HepG2 (cell line): Measurements from ENCODE around the gene PEA15. TPM values are rescaled to one million over a fixed set of nuclear protein-coding genes. Genes with fewer than 3 reads are reported as not detected.

Source experiments
- ATAC-seq: fragments of 200-7000 bp; cut with Tn5 transposase; 3 replicates; pipeline ENCODE4 v1.9.1; 2020; ENCODE audit warnings: mild to moderate bottlenecking, moderate library complexity
- BruUV-seq: library from RNA; stranded (reverse); fragments of 400-500 nt; replicated peaks from 2 replicates; lab custom pipeline; 2021; lab: Mats Ljungman, UMichigan
- CTCF ChIA-PET: fragments of 300-600 bp; formaldehyde crosslinking; extraction: SDS; loops from one replicate; lab custom pipeline; 2021; ENCODE audit warnings: low total read pairs, inconsistent platforms, low intra/inter-chr PET ratio; lab: Yijun Ruan, JAX
- POLR2A ChIA-PET: fragments of 350-600 bp; sonication (Branson Sonifier 250); formaldehyde crosslinking; loops from one replicate; lab custom pipeline; 2020; ENCODE audit warnings: antibody characterized with exemption, inconsistent platforms; lab: Yijun Ruan, JAX
- DNase-seq: peaks from one replicate; pipeline ENCODE4 v3.0.0-alpha.2; 2015; ENCODE audit warnings: low spot score
- FAIRE-seq: peaks from 3 replicates; lab custom pipeline; 2011; peaks lifted over from hg19 to GRCh38; lab: Jason Lieb, UNC
- H2AFZ ChIP-seq: one replicate; pipeline ENCODE4 v1.6.1; 2011; ENCODE audit warnings: low read length, inconsistent platforms
- H3K27ac ChIP-seq: fragments of 300-600 bp; 3 replicates; pipeline ENCODE4 v1.8.0; 2011; ENCODE audit warnings: mixed run types, mild to moderate bottlenecking, mixed read lengths, low read length, inconsistent platforms; ENCODE audit not compliant: insufficient read depth; ENCODE audit errors: extremely low read length
- H3K27me3 ChIP-seq, 2 experiments: fragments of 200-600 bp in 1 of 2; 2 replicates in 1 of 2; 3 replicates in 1 of 2; pipeline versions ENCODE4 v1.6.0 to v1.8.0; 2011; ENCODE audit warnings: low read length in 2 of 2, mild to moderate bottlenecking in 2 of 2, moderate library complexity in 2 of 2, inconsistent platforms in 1 of 2; ENCODE audit not compliant: insufficient read depth in 2 of 2, control insufficient read depth in 1 of 2
- H3K36me3 ChIP-seq, 2 experiments: fragments of 200-600 bp in 1 of 2; replicated peaks in 1 of 2; 2 replicates in 1 of 2; 3 replicates in 1 of 2; pipeline versions ENCODE4 v1.5.1 to v1.8.0; 2011; ENCODE audit warnings: low read length in 2 of 2, inconsistent platforms in 1 of 2; ENCODE audit not compliant: insufficient read depth in 2 of 2, control insufficient read depth in 1 of 2
- H3K4me1 ChIP-seq: 2 replicates; pipeline ENCODE4 v1.5.1; 2012; ENCODE audit warnings: low read length, inconsistent platforms; ENCODE audit not compliant: insufficient read depth
- H3K4me2 ChIP-seq: 2 replicates; pipeline ENCODE4 v1.6.0; 2011; ENCODE audit warnings: low read depth, low read length, inconsistent platforms
- H3K4me3 ChIP-seq, 3 experiments: fragments of 200-600 bp in 1 of 3; sonication (generic), shearing (Covaris generic) in 1 of 3; replicated peaks in 1 of 3; 2 replicates each; pipeline ENCODE4 v1.5.1; 2011 to 2016; ENCODE audit warnings: low read length in 3 of 3, inconsistent platforms in 2 of 3, low read depth in 2 of 3, mild to moderate bottlenecking in 2 of 3, control low read depth in 1 of 3, mixed read lengths in 1 of 3; ENCODE audit not compliant: insufficient read depth in 1 of 3
- H3K79me2 ChIP-seq: one replicate; pipeline ENCODE4 v1.6.1; 2011; ENCODE audit warnings: low read length, inconsistent platforms; ENCODE audit not compliant: insufficient read depth
- H3K9ac ChIP-seq: 2 replicates; pipeline ENCODE4 v1.6.0; 2011; ENCODE audit warnings: mild to moderate bottlenecking, low read depth, low read length, inconsistent platforms; ENCODE audit not compliant: insufficient read depth
- H3K9me3 ChIP-seq: 2 replicates; pipeline ENCODE4 v1.5.1; 2012; ENCODE audit warnings: mild to moderate bottlenecking, low read length
- H4K20me1 ChIP-seq: 2 replicates; pipeline ENCODE4 v1.6.0; 2011; ENCODE audit warnings: inconsistent platforms, mild to moderate bottlenecking, low read length, moderate library complexity; ENCODE audit not compliant: insufficient read depth
- ELF4 ChIP-seq: sonication (generic); formaldehyde crosslinking; IDR thresholded peaks from 2 replicates; pipeline ENCODE4 v1.5.0; 2020; ENCODE audit warnings: missing genetic modification reagents, mild to moderate bottlenecking, moderate library complexity, borderline replicate concordance
- GLMP ChIP-seq: sonication (generic); formaldehyde crosslinking; IDR thresholded peaks from 2 replicates; pipeline ENCODE4 v1.9.0; 2021; ENCODE audit warnings: missing genetic modification reagents, mild to moderate bottlenecking, borderline replicate concordance
- NFKBIZ ChIP-seq: IDR thresholded peaks from 2 replicates; pipeline ENCODE4 v1.6.1; 2018; ENCODE audit warnings: missing genetic modification reagents, missing compliant biosample characterization
- NONO ChIP-seq, 2 experiments: fragments of 450-650 bp in 1 of 2; sonication (generic) in 1 of 2; formaldehyde crosslinking in 1 of 2; IDR thresholded peaks in 1 of 2; conservative IDR thresholded peaks in 1 of 2; 2 replicates each; pipeline versions ENCODE4 v1.6.1 to v1.8.0; 2017 to 2022; ENCODE audit warnings: mild to moderate bottlenecking in 1 of 2, missing genetic modification reagents in 1 of 2, moderate library complexity in 1 of 2
- ZBTB26 ChIP-seq: IDR thresholded peaks from 2 replicates; pipeline ENCODE4 v1.6.1; 2016; ENCODE audit warnings: missing compliant biosample characterization, missing genetic modification reagents, borderline replicate concordance
- ZNF160 ChIP-seq: sonication (generic); formaldehyde crosslinking; IDR thresholded peaks from 2 replicates; pipeline ENCODE4 v1.8.0; 2022; ENCODE audit warnings: mild to moderate bottlenecking, inconsistent platforms, missing genetic modification reagents
- ZNF343 ChIP-seq: sonication (generic); formaldehyde crosslinking; IDR thresholded peaks from 2 replicates; pipeline ENCODE4 v1.4.0; 2020; ENCODE audit warnings: mild to moderate bottlenecking, missing genetic modification reagents
- ZNF558 ChIP-seq: sonication (generic); formaldehyde crosslinking; IDR thresholded peaks from 2 replicates; pipeline ENCODE4 v1.9.0; 2022; ENCODE audit warnings: mild to moderate bottlenecking, missing genetic modification reagents, borderline replicate concordance
- ZNF710 ChIP-seq: sonication (generic); formaldehyde crosslinking; IDR thresholded peaks from 2 replicates; pipeline ENCODE4 v1.5.0; 2020; ENCODE audit warnings: mild to moderate bottlenecking, missing genetic modification reagents, borderline replicate concordance
- ZNF784 ChIP-seq: sonication (generic); formaldehyde crosslinking; IDR thresholded peaks from 2 replicates; pipeline ENCODE4 v1.5.1; 2020; ENCODE audit warnings: missing genetic modification reagents, mild to moderate bottlenecking, borderline replicate concordance
- ZSCAN29 ChIP-seq: sonication (generic); formaldehyde crosslinking; conservative IDR thresholded peaks from 2 replicates; pipeline ENCODE4 v1.4.0; 2020; ENCODE audit warnings: mild to moderate bottlenecking, missing genetic modification reagents
- WGBS: methylation state at CpG from one replicate; pipeline ENCODE4 v1.1.6; 2017; ENCODE audit warnings: low lambda C conversion rate; 5-methylcytosine and 5-hydroxymethylcytosine counted together
- in situ Hi-C: cut with HindIII; loops from 2 replicates; pipeline ENCODE4 v1.10.0; 2017; ENCODE audit warnings: low pct_unique_long_range_greater_than_20kb; ENCODE audit not compliant: extremely low pct_ligation_motif_present
- intact Hi-C: fragments of 100-400 bp; cut with micrococcal nuclease; formaldehyde crosslinking; loops from one replicate; pipeline ENCODE4 v1.10.0; 2022; ENCODE audit not compliant: unreplicated experiment
- polyA plus RNA-seq, 8 experiments: library from polyadenylated mRNA; depleted of rRNA in 3 of 8; stranded (reverse) in 7 of 8; unstranded in 1 of 8; fragments of >200 nt; fragmentation: Illumina TruSeq in 4 of 8; extraction: Trizol in 4 of 8; gene quantifications; 2 replicates each; pipeline versions ENCODE4 v1.2.1 to v1.2.3, GENCODE V29; 2011 to 2016; ENCODE audit warnings: low read depth in 4 of 8, missing spikeins in 1 of 8, mixed read lengths in 1 of 8; ENCODE audit not compliant: insufficient read depth in 1 of 8
- total RNA-seq, 5 experiments: library from RNA; depleted of rRNA; stranded (reverse); fragments of >200 nt; fragmentation: Illumina TruSeq; extraction: Trizol; gene quantifications; 2 replicates each; pipeline ENCODE4 v1.2.3, GENCODE V29; 2016; ENCODE audit warnings: low read depth in 1 of 5

PEA15 gene
- total and polyA plus RNA-seq, 2 of the 13 experiments (the other 11 are each of a cell fraction or from before 2014, with no cell fraction given), result 12.1 to 35.2 TPM

- no peak overlapping the region for H2AFZ ChIP-seq
- in situ Hi-C loops (loop anchor here (10.0 kb wide), 1 partner anchor 105 kb away; no protein-coding TSS in a partner anchor), intact Hi-C loops (no loop called here)
- peaks cover 27% of the 10 kb centered on the region for H3K4me1 ChIP-seq
- no peak for FAIRE-seq
- BruUV-seq, result no TSS peak
- no peak for DNase-seq
- ChIA-PET POLR2A (no interaction called here), CTCF (no interaction called here)
- no peak overlapping the region for H3K4me3 ChIP-seq
- H3K9ac ChIP-seq, result no peak overlapping the region
- H3K27me3 ChIP-seq, result no peaks in the 10 kb centered on the region
- peaks cover 2% of the 10 kb centered on the region for H3K79me2 ChIP-seq
- H3K9me3 ChIP-seq, result no peaks in the 10 kb centered on the region
- no peak for TF ChIP-seq ZBTB26 (CRISPR knock-in tag)
- no peak for TF ChIP-seq ZNF343 (CRISPR knock-in tag)
- TF ChIP-seq ZNF160 (CRISPR knock-in tag), result no peak
- no peak for TF ChIP-seq ZNF784 (CRISPR knock-in tag)
- no peak for ATAC-seq
- no peaks in the 10 kb centered on the region for H4K20me1 ChIP-seq
- no peak overlapping the region for H3K27ac ChIP-seq
- 86% methylated on average over 6 of the region's 7 CpGs for WGBS
- H3K4me2 ChIP-seq, result no peak overlapping the region
- peaks cover 15 to 32% of the 10 kb centered on the region in 2 experiments for H3K36me3 ChIP-seq
These were observed 4.3 kb downstream of the PEA15 start for GRCh38 chr1:160209321-160210046.

- Histone ChIP-seq H3K4me1 (peaks cover 21% of the 10 kb centered on the region), H3K36me3 (peaks cover 15 to 42% of the 10 kb centered on the region in 2 experiments), H3K9me3 (no peaks in the 10 kb centered on the region), H3K79me2 (no peaks in the 10 kb centered on the region), H3K9ac (no peak overlapping the region), H3K27ac (no peak overlapping the region), H3K4me3 (no peak overlapping the region), H2AFZ (no peak overlapping the region), H3K27me3 (no peaks in the 10 kb centered on the region), H3K4me2 (no peak overlapping the region), H4K20me1 (no peaks in the 10 kb centered on the region)
- CTCF ChIA-PET, result no interaction called here
- ATAC-seq, result no peak
- FAIRE-seq, result no peak
- no TSS peak for BruUV-seq
- in situ Hi-C loops, result loop anchor here (10.0 kb wide), 1 partner anchor 106 kb away; no protein-coding TSS in a partner anchor
- intact Hi-C loops, result no loop called here
- no peak for DNase-seq
- WGBS, result 100% methylated on average over 4 of the region's 5 CpGs
- POLR2A ChIA-PET, result no interaction called here
- no peak for TF ChIP-seq ZNF710 (CRISPR knock-in tag)
- no peak for TF ChIP-seq ELF4 (CRISPR knock-in tag)
- no peak for TF ChIP-seq ZNF558 (CRISPR knock-in tag)
- TF ChIP-seq NFKBIZ (CRISPR knock-in tag), result no peak
- TF ChIP-seq ZSCAN29 (CRISPR knock-in tag), result no peak
- TF ChIP-seq NONO (IDR thresholded peaks at IDR 0.05), result no peak
- no peak for TF ChIP-seq NONO (CRISPR knock-in tag; conservative IDR thresholded peaks at IDR 0.05)
- no peak for TF ChIP-seq GLMP (CRISPR knock-in tag)
These were observed 5.4 kb downstream of the PEA15 start for GRCh38 chr1:160210561-160210960.
